ENCODE measurements around the gene KCNQ1. TPM values are rescaled to one million over a fixed set of nuclear protein-coding genes. Genes with fewer than 3 reads are reported as not detected.

Gene KCNQ1
- total RNA-seq, 1 experiment from 2014 or later: 2.3 TPM

DNA sequence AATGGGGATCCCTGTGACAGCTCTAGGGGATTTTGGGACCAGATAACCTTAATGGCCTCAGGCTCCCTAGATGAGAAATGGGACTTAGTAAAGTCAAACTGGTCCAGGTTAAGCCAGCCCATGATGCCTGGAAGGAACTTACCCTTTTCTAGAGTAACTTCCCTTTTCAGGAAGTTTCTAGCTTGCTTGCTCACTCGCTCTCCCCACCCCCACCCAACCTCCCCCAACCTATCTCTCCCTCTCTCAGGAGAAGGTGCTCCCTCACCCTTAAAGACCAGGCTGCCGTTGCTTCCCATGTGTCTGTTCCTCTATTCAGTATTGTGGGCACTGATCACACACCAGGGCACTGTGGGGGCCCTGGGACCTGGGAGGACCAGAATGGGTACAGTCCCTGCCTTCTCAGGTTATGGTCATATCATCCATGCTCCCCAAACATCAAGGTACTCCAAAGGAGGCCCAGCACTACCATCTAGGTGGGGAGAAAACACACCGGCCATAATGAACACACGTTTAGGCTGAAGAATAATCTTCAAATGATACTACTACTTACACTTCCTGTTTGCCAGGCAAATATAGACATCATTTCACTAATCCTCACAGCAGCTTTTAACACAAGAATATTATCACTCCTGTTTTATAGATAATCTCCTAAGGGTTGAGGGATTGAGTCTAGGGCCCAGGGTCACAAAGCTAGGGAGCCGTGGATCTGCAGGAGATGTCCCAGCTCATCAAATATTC lies 236.8 kb downstream of the KCNQ1 start:
- Histone ChIP-seq H2BK20ac (ENCODE audit: low read depth, low read length, poor library complexity, severe bottlenecking) (no peak overlapping the region), H3K9me3 (ENCODE audit: control insufficient read depth, low read depth, low read length) (no peaks in the 10 kb centered on the region), H3K79me1 (ENCODE audit: insufficient read depth, low read depth, low read length, poor library complexity, severe bottlenecking) (no peaks in the 10 kb centered on the region), H3K18ac (ENCODE audit: insufficient read length, low read depth, low read length) (no peak overlapping the region), H3K27me3 (ENCODE audit: insufficient read depth, low read length) (no peaks in the 10 kb centered on the region), H3K56ac (ENCODE audit: insufficient read length, low read depth, low read length) (no peak overlapping the region), H4K20me1 (ENCODE audit: control insufficient read depth, insufficient read depth, insufficient read length) (no peaks in the 10 kb centered on the region), H3K14ac (ENCODE audit: insufficient read depth, low read length) (no peak overlapping the region), H2BK15ac (ENCODE audit: low read depth, low read length) (no peak overlapping the region), H3T11ph (ENCODE audit: low read length) (no peak overlapping the region), H3K23ac (ENCODE audit: insufficient read length, low read depth, low read length) (no peak overlapping the region), H2BK120ac (ENCODE audit: low read depth, low read length, poor library complexity, severe bottlenecking) (no peak overlapping the region), H2AK5ac (ENCODE audit: insufficient read length, low read length) (no peak overlapping the region), H4K8ac (replicated peaks; ENCODE audit: insufficient read length, low read depth, low read length) (no peak overlapping the region), H2AFZ (ENCODE audit: low read length) (no peak overlapping the region), H3K27ac (ENCODE audit: insufficient read length, low read depth, low read length) (no peak overlapping the region), H3K4ac (ENCODE audit: low read depth, low read length) (no peak overlapping the region), H3K9ac (ENCODE audit: extremely low read depth, insufficient read length, low read length) (no peak overlapping the region), H3K4me1 (ENCODE audit: insufficient read depth, low read length) (peaks cover 5% of the 10 kb centered on the region; the same call in 1 of the 2 replicates), H2BK12ac (ENCODE audit: insufficient read length, low read depth, low read length) (no peak overlapping the region), H3K23me2 (ENCODE audit: insufficient read length, low read depth, low read length, poor library complexity, severe bottlenecking) (no peaks in the 10 kb centered on the region), H4K91ac (ENCODE audit: insufficient read length, low read depth, low read length) (no peak overlapping the region), H2BK5ac (ENCODE audit: insufficient read length, low read length) (no peak overlapping the region), H3K4me2 (ENCODE audit: insufficient read depth, insufficient read length, low read length) (no peak overlapping the region), H3K79me2 (ENCODE audit: insufficient read depth, low read length) (no peaks in the 10 kb centered on the region; the same call in 1 of the 2 replicates), H4K5ac (ENCODE audit: insufficient read length, low read depth, low read length) (no peak overlapping the region)
- WGBS (ENCODE audit: extremely low coverage, insufficient read length, low lambda C conversion rate): no CpG with 5 or more reads among the region's 5 CpGs
- Mint-ChIP-seq H3K9me3 (no peaks in the 10 kb centered on the region), H3K4me1 (peaks cover 30 to 55% of the 10 kb centered on the region in 2 experiments), H3K27ac (no peak overlapping the region; a peak in 1 of 7 replicates), H3K36me3 (ENCODE audit: insufficient read depth in 1 of 3, low read depth in 3 of 3) (peaks cover 0 to 4% (median 0%) of the 10 kb centered on the region in 3 experiments; a peak in 1 of 7 replicates), H3K4me3 (no peak overlapping the region), H3K27me3 (ENCODE audit: low read depth) (peaks cover 5% of the 10 kb centered on the region)
- DNase-seq: no peak
- TF ChIP-seq, protein P1, sequence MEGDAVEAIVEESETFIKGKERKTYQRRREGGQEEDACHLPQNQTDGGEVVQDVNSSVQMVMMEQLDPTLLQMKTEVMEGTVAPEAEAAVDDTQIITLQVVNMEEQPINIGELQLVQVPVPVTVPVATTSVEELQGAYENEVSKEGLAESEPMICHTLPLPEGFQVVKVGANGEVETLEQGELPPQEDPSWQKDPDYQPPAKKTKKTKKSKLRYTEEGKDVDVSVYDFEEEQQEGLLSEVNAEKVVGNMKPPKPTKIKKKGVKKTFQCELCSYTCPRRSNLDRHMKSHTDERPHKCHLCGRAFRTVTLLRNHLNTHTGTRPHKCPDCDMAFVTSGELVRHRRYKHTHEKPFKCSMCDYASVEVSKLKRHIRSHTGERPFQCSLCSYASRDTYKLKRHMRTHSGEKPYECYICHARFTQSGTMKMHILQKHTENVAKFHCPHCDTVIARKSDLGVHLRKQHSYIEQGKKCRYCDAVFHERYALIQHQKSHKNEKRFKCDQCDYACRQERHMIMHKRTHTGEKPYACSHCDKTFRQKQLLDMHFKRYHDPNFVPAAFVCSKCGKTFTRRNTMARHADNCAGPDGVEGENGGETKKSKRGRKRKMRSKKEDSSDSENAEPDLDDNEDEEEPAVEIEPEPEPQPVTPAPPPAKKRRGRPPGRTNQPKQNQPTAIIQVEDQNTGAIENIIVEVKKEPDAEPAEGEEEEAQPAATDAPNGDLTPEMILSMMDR (conservative IDR thresholded peaks at IDR 0.05): no peak

Data from H9 (cell line).